ENCODE measurements around the gene DCUN1D3.
"Not testable (repeated sequence)": the region's sequence is repeated elsewhere in the genome, so short reads cannot be mapped to it uniquely, and the experiment has no call there.

The DCUN1D3 gene

GRCh38 chr16:20940871-20941635 lies 40.9 kb upstream of the DCUN1D3 start:
- Histone ChIP-seq H3K4me2 (peak overlapping the region in 6 of 11 experiments; percentile 8 to 81 (median 58); a peak in 11 of 22 replicates), H3K27ac (peak overlapping the region in 2 of 11 experiments; percentile 4 to 33; a peak in 2 of 22 replicates), H3K9me3 (replicated peaks in 1 of 11) (no peaks in the 10 kb centered on the region), H3K4me1 (peaks cover 0 to 60% (median 15%) of the 10 kb centered on the region in 10 experiments; a peak in 10 of 20 replicates), H3K4me3 (no peak overlapping the region), H3K9ac (no peak overlapping the region), H3K27me3 (no peaks in the 10 kb centered on the region), H3K36me3 (no peaks in the 10 kb centered on the region), H4K20me1 (no peaks in the 10 kb centered on the region)
- no peak for TF ChIP-seq Cebpa-rat (IDR thresholded peaks at IDR 0.05)

- H4K20me1 ChIP-seq, result no peaks in the 10 kb centered on the region
- H3K27me3 ChIP-seq, result no peaks in the 10 kb centered on the region
- no peak overlapping the region for H3K9ac ChIP-seq
- no peak overlapping the region for H3K4me3 ChIP-seq
- peaks cover 0 to 60% (median 15%) of the 10 kb centered on the region in 10 experiments; a peak in 10 of 20 replicates for H3K4me1 ChIP-seq
- no peaks in the 10 kb centered on the region for H3K9me3 ChIP-seq (replicated peaks in 1 of 11)
- H3K36me3 ChIP-seq, result no peaks in the 10 kb centered on the region
- no peak overlapping the region; a peak in 1 of 22 replicates for H3K4me2 ChIP-seq
- H3K27ac ChIP-seq, result no peak overlapping the region
- TF ChIP-seq Cebpa-rat (IDR thresholded peaks at IDR 0.05), result no peak
These were observed 39.5 kb upstream of the DCUN1D3 start for GRCh38 chr16:20939611-20940010.

- Histone ChIP-seq H3K4me3 (no peak overlapping the region), H3K9ac (no peak overlapping the region), H4K20me1 (no peaks in the 10 kb centered on the region), H3K36me3 (no peaks in the 10 kb centered on the region), H3K9me3 (replicated peaks in 1 of 11) (no peaks in the 10 kb centered on the region), H3K27me3 (no peaks in the 10 kb centered on the region), H3K27ac (peak overlapping the region in 1 of 11 experiments; percentile 30; a peak in 1 of 22 replicates), H3K4me1 (peaks cover 0 to 53% (median 15%) of the 10 kb centered on the region in 10 experiments; a peak in 10 of 20 replicates), H3K4me2 (peak overlapping the region in 4 of 11 experiments; percentile 46 to 67 (median 50); a peak in 7 of 22 replicates)
- TF ChIP-seq Cebpa-rat (IDR thresholded peaks at IDR 0.05), result no peak
These were observed 38.3 kb upstream of the DCUN1D3 start for GRCh38 chr16:20938426-20938825.

- Histone ChIP-seq H4K20me1 (no peaks in the 10 kb centered on the region), H3K4me2 (peak overlapping the region in 4 of 11 experiments; percentile 46 to 67 (median 50); a peak in 4 of 22 replicates), H3K27me3 (no peaks in the 10 kb centered on the region), H3K4me3 (no peak overlapping the region), H3K9me3 (replicated peaks in 1 of 11) (no peaks in the 10 kb centered on the region), H3K36me3 (no peaks in the 10 kb centered on the region), H3K27ac (no peak overlapping the region), H3K9ac (no peak overlapping the region), H3K4me1 (peaks cover 0 to 52% (median 15%) of the 10 kb centered on the region in 10 experiments; a peak in 10 of 20 replicates)
- no peak for TF ChIP-seq Cebpa-rat (IDR thresholded peaks at IDR 0.05)
These were observed 37.6 kb upstream of the DCUN1D3 start for GRCh38 chr16:20937736-20938135.

GRCh38 chr16:20933589-20933988 lies 33.4 kb upstream of the DCUN1D3 start:
- no peaks in the 10 kb centered on the region for H3K36me3 ChIP-seq
- H3K4me1 ChIP-seq, result peaks cover 0 to 11% (median 2%) of the 10 kb centered on the region in 10 experiments; a peak in 8 of 20 replicates
- H3K9me3 ChIP-seq (replicated peaks in 1 of 11), result no peaks in the 10 kb centered on the region
- peak in 3 of 11 experiments; percentile 42 to 50 (median 45); a peak in 3 of 22 replicates for TF ChIP-seq Cebpa-rat (IDR thresholded peaks at IDR 0.05)
- no peak overlapping the region for H3K4me3 ChIP-seq
- no peak overlapping the region for H3K4me2 ChIP-seq
- H3K27ac ChIP-seq, result no peak overlapping the region
- H3K27me3 ChIP-seq, result no peaks in the 10 kb centered on the region
- H4K20me1 ChIP-seq, result no peaks in the 10 kb centered on the region; a peak in 1 of 22 replicates
- no peak overlapping the region for H3K9ac ChIP-seq

GRCh38 chr16:20931066-20931600 lies 31.0 kb upstream of the DCUN1D3 start:
- H3K4me2 ChIP-seq, result no peak overlapping the region
- no peaks in the 10 kb centered on the region; a peak in 1 of 22 replicates for H4K20me1 ChIP-seq
- peaks cover 0 to 2% (median 0%) of the 10 kb centered on the region in 11 experiments; a peak in 1 of 22 replicates for H3K36me3 ChIP-seq
- H3K4me1 ChIP-seq, result no peaks in the 10 kb centered on the region
- no peaks in the 10 kb centered on the region for H3K27me3 ChIP-seq
- H3K9ac ChIP-seq, result no peak overlapping the region
- H3K27ac ChIP-seq, result no peak overlapping the region
- no peak for TF ChIP-seq Cebpa-rat (IDR thresholded peaks at IDR 0.05)
- H3K9me3 ChIP-seq (replicated peaks in 1 of 11), result no peaks in the 10 kb centered on the region
- no peak overlapping the region for H3K4me3 ChIP-seq

- H3K27me3 ChIP-seq, result no peaks in the 10 kb centered on the region
- H3K27ac ChIP-seq, result no peak overlapping the region
- H3K9me3 ChIP-seq (replicated peaks in 1 of 11), result no peaks in the 10 kb centered on the region
- peaks cover 0 to 10% (median 6%) of the 10 kb centered on the region in 11 experiments; a peak in 14 of 22 replicates for H3K36me3 ChIP-seq
- H3K4me3 ChIP-seq, result no peak overlapping the region
- H3K4me1 ChIP-seq, result no peaks in the 10 kb centered on the region
- no peaks in the 10 kb centered on the region; a peak in 1 of 22 replicates for H4K20me1 ChIP-seq
- TF ChIP-seq Cebpa-rat (IDR thresholded peaks at IDR 0.05), result no peak
- H3K9ac ChIP-seq, result no peak overlapping the region
- H3K4me2 ChIP-seq, result no peak overlapping the region
These were observed 30.2 kb upstream of the DCUN1D3 start for GRCh38 chr16:20930365-20930690.

- H3K4me1 ChIP-seq; H3K9ac ChIP-seq; H3K4me3 ChIP-seq; H3K9me3 ChIP-seq (replicated peaks in 1 of 11); H3K27ac ChIP-seq; H3K4me2 ChIP-seq; H4K20me1 ChIP-seq; H3K27me3 ChIP-seq: not testable (repeated sequence)
- H3K36me3 ChIP-seq, result peaks cover 0 to 15% (median 12%) of the 10 kb centered on the region in 11 experiments; a peak in 16 of 22 replicates
These were observed 29.7 kb upstream of the DCUN1D3 start for GRCh38 chr16:20929676-20930364.

- Histone ChIP-seq H3K36me3 (peaks cover 4 to 25% (median 21%) of the 10 kb centered on the region in 11 experiments; a peak in 20 of 22 replicates), H3K4me3 (no peak overlapping the region), H4K20me1 (no peaks in the 10 kb centered on the region; a peak in 1 of 22 replicates), H3K4me2 (no peak overlapping the region), H3K9ac (no peak overlapping the region), H3K4me1 (no peaks in the 10 kb centered on the region), H3K27ac (no peak overlapping the region), H3K9me3 (replicated peaks in 1 of 11) (no peaks in the 10 kb centered on the region), H3K27me3 (no peaks in the 10 kb centered on the region)
- no peak for TF ChIP-seq Cebpa-rat (IDR thresholded peaks at IDR 0.05)
These were observed 28.7 kb upstream of the DCUN1D3 start for GRCh38 chr16:20928774-20929411.

Measured in BLaER1 treated with 17β-estradiol and CSF1 and Interleukin-3, amounts not matched to agents 10 nM and 100 nM (cell line).